Measurements from ENCODE around the gene ZNF284.

DNA sequence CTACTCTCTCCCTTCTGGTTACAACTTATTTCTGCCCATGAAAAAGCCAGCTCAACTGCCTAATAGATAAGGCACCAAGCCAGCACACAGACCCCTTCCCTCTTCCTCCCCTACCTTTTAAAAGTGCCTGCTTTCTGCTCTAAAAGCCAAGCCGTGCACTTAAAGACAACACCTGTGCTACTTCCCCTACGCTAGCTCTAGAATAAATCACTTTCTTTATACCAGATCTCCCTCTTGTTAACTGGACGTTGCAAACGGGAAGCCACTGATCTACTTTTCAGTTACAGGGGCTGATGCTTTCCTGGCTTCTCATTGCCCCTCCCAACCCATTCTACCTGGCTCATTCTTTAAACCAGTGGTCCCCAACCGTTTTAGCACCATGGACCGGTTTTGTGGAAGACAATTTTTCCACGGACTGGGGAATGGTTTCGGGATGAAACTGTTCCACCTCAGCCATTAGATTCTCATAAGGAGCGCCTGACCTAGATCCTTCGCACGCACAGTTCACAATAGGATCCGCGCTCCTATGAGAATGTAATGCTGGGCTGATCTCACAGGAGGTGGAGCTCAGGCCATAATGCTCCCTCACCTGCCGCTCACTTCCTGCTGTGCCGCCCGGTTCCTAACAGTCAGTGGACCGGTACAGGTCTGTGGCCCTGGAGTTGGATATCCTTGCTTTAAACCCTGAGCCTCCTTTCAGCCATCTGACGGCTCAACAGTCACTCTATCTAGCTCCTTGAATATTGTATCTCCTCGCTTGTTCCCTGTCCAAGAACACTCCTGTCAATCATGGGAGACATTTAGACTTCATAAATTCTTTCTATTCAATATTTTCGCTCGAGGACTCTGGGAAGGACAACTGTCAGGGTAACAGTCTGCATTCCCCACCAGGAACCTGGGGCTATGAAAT is 21.0 kb upstream of the ZNF284 start:
- TF ChIP-seq, protein P1, sequence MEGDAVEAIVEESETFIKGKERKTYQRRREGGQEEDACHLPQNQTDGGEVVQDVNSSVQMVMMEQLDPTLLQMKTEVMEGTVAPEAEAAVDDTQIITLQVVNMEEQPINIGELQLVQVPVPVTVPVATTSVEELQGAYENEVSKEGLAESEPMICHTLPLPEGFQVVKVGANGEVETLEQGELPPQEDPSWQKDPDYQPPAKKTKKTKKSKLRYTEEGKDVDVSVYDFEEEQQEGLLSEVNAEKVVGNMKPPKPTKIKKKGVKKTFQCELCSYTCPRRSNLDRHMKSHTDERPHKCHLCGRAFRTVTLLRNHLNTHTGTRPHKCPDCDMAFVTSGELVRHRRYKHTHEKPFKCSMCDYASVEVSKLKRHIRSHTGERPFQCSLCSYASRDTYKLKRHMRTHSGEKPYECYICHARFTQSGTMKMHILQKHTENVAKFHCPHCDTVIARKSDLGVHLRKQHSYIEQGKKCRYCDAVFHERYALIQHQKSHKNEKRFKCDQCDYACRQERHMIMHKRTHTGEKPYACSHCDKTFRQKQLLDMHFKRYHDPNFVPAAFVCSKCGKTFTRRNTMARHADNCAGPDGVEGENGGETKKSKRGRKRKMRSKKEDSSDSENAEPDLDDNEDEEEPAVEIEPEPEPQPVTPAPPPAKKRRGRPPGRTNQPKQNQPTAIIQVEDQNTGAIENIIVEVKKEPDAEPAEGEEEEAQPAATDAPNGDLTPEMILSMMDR (optimal IDR thresholded peaks at IDR 0.05 in 1 of 3, IDR thresholded peaks at IDR 0.05 in 1 of 3, conservative IDR thresholded peaks at IDR 0.05 in 1 of 3; ENCODE audit: extremely low read depth in 1 of 3, insufficient read depth in 2 of 3, low read length in 3 of 3), result no peak
- no peak for TF ChIP-seq EZH2 (IDR thresholded peaks at IDR 0.05; ENCODE audit: low read length)

All from keratinocyte (primary cell).